ENCODE data around the gene UBE3A. TPM values are rescaled to one million over a fixed set of nuclear protein-coding genes. Genes with fewer than 3 reads are reported as not detected.
A peak's percentile ranks its signal among the peaks of the same experiment; 100 is the strongest.

The UBE3A gene
- polyA plus RNA-seq, 3 donors = 84.8 to 87.5 (median 87.0) TPM

DNA sequence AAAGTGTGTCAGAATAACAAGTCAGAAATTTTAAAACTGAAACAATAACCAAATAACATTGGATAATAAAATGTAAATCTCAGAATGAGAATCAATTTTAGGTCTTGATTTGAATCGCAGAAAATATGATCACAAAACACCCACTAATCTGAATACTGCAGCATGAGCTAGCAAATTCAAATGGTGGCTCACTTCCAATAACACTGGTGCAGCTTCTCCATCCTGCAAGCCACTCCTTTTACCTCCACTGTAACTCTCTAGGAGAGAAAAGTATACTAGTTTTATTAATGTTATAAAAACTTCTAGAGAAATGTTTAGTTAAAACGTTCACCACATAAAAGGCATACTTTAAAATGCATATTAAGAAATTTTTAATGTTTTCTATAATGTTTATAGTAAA is 30.4 kb downstream of the UBE3A start:
- DNase-seq = no peak

DNA sequence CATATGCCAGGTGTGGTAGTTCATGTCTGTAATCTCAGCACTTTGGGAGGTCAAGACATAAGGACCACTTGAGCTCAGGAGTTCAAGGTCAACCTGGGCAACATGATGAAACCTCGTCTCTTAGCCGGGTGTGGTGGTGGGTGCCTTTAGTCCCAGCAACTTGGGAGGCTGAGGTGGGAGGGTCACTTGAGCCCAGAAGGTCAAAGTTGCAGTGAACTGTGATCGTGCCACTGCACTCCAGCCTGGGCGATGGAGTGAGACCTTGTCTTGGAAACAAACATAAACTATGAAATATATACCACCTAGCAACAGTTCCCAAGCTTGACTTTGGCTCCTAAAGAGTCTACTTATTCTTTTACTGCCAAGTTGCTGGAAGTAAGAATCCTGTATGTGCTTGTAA is 30.9 kb downstream of the UBE3A start:
- no peak for DNase-seq

DNA sequence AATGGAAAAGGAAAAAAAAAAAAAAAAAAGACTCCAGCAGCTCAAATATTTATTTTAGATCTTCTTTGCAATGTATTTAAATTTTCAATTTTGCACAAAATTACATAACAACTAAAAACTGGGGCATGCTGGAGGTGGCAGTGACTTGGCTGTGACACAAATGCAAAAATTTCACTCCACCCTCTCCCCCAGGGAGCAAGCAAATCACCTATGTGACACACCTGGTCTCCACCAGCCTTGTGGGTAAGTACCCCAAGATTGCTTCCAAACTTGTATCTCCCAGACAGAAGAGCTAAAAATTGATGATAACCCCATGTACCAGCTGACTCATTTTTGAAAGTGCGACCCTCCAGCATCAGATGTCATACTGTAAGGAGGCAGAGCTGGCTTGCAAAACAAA is 32.0 kb downstream of the UBE3A start:
- DNase-seq = no peak

DNA sequence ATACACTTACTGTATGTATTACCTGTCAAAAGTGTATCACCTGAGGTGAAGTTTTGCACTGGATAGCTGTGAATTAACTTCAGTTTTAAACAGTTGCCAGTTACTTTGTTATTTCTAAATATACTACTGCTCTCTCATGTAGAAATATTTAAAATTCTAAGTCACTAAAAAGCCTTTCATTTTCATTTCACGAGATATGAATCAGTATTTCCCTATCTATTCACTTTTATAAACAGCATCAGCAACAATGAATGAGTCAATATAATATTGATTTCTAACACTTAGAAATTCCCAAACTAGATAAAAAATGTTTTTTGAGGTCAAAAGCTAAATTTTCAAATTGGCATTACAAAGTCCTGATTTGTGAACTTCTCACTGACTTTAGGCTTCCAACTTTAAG is 32.6 kb downstream of the UBE3A start:
- no peak for DNase-seq

DNA sequence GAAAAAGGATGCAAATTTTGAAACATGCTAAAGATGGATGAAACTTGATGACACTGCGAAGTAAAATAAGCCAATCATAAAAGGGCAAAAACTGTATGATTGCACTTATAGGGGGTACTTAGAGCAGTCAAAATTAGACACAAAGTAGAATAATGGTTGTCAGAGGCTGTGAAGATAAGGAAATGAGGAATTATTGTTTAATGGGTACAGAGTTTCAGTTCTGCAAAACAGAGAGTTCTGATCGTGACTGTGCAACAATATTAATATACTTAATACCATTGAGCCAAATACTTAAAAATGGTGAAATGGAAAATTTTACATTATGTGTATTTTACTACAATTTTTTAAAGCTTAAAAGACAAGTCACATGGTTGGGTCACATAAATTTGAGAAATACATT is 35.1 kb downstream of the UBE3A start:
- DNase-seq = no peak

DNA sequence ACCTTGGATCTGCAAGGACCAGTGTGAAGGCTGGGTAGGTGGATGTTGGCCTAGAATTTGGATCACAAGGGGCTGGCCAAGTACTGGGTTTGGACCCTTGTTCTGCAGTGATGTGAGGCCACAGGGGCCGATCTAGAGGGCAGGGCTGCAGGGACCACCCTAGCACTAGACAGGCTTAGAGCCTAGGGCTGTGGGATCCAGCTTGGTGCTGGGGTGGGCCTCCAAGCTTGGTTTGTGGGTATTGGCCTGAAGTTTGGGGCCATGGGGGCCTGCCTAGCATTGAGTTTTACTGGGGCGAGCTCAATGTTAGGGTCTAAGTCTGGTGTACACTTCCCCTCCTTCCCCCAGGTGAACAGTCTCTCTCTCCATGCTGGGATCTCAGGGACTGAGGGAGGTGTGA is 36.5 kb downstream of the UBE3A start:
- no peak for DNase-seq

DNA sequence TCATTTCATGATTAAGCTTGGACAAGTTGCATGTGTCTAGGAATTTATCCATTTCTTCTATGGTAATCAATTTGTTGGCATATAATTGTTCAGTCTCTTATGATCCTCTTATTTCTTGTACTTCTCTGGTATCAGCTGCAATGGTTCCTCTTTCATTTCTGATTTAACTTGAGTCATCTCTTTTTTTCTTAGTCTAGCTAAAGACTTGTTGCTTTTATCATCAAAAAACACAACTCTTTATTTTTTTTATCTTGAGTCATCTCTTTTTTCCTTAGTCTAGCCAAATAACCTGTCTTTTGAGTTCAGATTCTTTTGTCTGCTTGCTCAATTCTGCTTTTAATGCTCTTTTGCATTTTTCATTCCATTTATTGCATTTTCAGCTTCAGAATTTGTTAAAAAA is 37.3 kb downstream of the UBE3A start:
- no peak for DNase-seq

DNA sequence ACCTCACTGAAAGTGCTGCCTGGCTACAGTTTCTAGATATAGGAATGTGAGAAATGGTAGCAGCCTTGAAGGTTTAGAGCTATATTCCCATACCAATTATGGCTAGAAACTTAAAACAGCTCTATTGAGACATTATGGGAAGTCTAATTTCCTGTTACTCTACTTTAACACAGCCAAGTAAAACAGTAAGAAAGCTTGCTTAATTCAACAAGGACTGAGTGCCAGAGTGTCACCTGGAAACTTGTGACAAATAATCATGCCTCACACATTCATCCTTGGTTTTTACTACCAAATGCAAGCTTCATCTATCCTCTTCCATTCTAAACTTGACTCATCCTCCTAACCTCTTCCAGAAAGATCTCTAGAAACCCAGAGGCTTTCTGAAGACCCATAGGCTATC is 41.7 kb downstream of the UBE3A start:
- no peak for DNase-seq

DNA sequence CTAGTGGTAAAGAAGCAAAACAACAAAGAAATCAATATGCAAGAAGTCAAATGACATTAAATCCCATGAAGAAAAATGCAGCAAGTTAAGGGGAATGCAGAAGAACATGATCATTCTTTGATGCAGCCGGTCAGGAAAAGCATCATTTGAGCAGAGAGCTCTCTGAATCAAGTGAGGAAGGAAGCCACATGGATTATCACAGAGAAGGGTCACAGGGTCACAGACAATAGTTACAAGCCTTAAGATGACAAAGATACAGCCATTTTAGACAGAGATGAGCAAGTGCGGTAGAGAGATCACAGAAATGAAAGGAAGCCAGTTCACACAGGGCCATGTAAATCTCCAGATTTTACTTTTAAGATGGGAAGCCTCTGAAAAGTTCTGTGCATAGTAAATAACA is 43.9 kb downstream of the UBE3A start:
- no peak for DNase-seq

DNA sequence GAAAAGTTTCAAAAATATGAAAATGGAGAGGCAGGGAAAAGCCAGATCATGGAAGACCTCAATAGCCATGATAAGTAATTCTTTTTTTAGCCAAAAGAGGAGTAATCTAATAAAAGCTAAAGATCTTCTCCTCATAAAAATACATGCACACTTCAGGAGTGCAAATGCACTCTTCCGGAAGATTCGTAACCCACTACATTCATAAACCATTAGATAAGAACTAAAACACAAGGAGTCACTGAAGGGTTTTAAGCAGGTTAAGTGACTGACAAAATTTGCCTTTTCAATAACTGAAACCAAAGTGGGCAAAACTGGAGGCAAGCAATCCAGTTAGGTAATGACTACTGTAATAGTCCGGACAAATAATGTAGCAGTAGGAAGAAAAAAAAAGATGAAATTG is 46.0 kb downstream of the UBE3A start:
- DNase-seq = no peak

DNA sequence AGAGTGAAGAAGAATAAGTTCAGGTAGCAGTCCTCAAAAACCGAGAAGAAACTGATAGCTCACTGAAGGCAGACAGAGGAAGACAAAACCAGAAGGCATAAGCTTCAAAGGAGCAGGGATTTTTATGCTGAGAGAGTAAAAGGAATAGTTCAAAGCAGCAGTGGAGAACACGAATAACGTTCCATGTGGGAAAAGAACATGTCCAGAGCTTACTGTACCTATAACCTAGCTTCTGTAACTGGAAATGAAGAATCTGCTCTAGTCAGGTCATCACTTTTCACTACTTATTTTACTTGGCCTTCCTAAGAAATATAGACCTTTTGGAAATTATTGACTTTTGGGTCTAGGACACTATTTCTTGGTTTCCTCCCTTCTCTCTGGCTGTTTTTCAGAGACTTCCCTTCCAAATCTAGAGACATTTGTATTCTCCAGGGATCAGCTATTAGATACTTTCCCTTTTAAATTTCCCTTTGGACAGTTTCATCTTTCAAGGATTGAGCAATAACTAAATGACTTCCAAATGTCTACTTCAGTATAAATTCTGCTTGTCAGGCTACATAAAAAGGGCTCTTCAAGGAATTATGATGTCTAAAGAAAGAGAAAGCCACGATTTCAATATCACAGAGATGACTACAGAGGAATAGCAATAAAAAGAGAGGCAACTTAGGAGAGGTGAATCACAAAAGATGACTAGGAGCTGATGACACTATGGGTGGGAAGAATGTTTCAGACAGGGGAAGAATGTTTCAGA is 46.7 kb downstream of the UBE3A start:
- DNase-seq = no peak

DNA sequence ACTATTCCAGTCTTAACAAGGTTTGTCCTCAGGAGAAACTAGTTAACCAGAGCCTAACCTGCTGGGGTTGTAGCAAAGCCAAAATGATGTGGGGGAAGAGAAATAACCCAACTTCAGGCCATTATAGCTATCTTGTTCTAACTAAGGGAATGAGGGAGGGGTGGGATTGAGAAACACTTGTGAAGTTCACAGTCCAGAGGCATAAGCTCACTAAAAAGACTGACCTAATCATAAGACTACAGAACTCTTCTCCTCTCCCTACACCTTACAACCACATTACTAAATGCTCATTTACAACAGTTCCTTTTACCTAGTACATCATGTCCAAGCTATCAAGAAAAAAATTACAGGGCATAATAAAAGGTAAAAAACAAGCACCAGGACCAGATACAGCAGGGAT is 52.8 kb downstream of the UBE3A start:
- no peak for DNase-seq

DNA sequence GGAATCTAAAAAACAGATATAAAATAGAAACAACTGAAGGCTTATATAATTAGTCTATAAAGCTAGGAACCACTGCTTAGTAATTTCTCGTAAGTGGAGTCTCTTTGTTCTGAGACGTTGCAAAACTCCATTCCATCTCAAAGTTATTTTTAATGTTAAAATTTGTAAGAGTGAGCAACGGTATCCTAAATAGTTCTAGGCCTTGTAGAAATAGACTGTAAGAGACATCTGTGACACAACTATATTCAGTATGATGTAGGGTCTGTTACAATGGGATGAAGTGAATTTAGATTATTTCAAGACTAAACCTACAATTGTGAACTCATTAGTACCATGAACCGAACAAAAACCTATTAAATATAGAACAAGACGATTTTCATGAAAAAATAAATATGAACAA is 57.2 kb downstream of the UBE3A start:
- DNase-seq = no peak

DNA sequence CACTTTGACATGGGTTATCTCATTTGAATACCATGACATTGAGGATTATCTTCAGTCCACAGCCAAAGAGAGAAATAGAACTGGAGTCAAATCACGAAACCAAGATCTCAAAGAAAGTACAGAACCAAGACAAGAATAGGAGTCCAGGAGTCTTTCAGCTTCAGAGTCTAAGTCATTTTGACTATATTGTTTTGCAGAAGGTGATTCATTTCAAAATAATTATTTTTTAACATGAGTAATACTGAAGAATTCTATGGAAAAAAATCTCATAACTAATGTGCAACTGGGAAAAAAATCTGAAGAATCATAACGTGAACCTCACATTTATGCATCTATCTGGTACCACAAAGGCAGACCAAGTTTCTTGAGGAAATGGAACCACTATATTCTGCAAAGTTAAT is 60.3 kb downstream of the UBE3A start:
- DNase-seq = no peak

DNA sequence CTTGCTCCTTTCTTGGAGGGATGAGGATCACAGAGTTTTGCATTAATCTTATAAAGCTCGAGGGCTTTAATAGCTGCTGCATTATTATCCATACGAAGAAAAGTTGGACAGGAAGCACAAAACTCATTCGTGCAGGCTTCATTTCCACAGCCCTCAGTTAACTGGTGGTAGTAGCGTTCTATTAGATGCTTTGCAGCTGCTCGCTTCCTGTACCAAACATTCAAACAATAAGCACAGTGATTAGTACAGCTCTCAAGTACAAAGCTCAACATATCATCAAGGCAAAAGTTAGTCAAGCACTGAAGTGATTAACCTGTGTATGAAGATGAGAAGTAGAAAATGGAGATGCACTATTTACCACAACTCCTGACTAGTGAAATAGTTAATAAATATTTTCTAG is 63.3 kb downstream of the UBE3A start:
- peak; percentile 36 for DNase-seq

DNA sequence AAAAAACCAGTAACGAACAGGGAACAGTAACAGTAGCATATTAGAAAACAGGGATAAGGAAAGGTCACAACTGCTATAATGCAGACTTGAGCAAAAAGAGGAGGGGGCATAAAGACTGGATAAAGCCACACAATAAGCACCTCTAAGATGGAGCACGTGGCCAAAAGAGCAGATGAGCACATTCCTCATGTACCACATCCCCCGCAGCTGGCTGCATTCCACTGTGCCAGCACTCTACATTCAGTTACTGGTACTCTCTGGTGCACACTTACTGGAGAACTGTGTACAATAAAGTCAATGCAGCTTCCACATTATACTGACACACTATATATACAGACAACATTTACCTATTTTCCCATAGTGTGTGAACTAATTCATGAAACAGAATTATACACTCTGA is 64.7 kb downstream of the UBE3A start:
- no peak for DNase-seq

DNA sequence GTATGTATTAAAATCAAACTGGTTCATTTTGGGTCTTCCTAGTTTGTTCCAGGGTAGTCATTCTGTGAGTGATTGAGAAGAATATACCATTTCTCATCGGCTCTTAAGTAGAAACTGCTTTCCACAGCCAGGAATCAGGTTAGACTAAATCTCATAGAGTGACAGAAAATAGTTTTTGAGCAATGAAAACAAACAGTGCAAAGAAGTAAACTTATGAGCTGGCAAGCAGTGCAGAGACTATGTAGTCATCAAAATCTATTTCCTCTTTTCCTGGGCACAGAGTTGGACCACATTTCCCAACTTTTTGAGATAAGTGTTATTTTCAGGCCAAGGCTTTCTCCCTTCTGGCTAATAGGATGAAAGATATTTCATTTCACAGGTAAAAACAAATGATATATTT is 66.5 kb downstream of the UBE3A start:
- DNase-seq = no peak

DNA sequence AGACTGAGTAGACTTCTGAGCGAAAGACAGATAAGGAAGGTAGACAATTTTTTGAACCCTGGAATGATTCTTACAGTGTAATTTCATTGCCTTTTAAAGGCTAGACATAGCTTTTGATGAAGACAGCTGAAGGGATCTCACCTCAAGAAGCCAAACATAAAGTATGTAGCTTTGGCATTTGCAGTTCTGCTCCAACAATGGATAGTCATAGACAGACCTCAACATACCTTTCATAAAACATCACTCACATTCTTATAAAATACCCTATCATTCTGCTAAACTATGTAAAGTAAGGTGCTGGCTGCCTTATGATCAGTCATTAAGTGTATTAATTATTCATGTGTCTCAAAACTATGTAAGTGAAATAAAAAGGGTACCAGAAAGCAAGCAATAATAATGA is 70.0 kb downstream of the UBE3A start:
- DNase-seq = no peak

DNA sequence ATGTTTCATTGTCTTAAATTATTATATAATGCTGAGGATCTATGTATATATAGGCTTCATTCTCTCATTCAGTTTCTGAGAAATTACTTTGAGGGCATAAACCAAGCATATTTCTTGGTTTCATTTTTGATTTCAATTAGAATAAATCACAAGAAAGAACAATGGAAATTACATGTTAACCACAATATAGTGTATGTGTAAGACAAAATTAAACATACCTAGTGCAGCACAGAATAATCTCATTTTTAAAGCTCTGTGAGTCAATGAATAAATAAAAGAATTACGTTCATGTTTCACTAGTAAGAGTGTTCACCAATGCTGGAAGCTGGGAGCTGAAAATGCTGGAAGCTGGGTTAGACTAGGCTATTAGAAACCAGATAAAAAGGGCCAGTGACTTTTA is 72.8 kb downstream of the UBE3A start:
- DNase-seq = no peak

DNA sequence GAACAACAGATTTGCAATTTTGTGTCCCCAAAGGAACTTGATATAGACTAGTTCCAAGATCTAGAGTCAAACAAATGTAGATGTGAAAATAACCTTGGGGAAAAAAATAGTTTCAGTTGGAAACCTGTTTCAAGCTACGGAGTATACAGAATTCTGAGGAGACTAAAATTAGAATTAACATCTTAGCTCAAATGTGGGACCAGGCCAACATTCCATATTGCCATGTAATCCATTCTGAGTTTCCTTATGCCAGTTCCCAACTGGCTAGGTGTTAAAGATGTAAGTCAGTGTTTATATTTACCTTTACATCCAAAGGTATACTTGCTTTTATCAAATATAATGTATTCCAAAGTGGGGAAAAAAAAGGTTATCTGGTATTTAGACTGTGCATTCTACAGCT is 76.3 kb downstream of the UBE3A start:
- DNase-seq = no peak

DNA sequence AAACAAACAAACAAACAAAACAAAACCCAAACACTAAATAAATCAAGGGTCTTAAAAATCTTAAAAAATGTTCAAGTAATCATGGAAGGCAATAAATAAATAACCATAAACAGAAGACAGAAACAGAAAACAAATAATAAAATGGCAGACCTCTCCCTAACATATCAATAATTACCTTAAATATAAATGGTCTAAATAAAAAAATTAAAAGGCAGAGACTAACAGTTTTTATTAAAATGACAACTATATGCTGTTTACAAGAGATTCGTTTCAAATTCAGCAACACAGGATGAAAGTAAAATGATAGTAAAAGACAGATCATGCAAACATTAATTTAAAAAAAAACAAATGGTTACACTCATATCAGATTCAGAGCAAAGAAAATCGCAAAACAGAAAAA is 91.1 kb downstream of the UBE3A start:
- no peak for DNase-seq

DNA sequence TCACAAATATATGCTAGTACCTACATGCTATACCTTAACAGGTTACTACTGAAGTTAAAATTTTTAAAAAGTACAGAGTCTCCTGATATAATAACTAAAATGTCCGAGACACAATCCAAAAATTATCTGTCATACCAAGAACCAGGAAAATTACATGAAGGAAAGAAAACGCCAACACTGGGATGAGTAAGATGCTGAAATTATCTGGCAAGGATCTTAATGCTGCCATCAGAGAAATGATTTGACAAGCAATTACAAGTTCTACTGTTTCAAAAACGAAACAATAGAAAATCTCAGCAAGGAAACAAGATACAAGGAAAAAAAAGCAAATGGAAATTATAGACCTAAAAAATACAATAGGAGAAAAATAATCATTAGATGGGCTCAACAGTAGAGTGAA is 92.5 kb downstream of the UBE3A start:
- DNase-seq = no peak

DNA sequence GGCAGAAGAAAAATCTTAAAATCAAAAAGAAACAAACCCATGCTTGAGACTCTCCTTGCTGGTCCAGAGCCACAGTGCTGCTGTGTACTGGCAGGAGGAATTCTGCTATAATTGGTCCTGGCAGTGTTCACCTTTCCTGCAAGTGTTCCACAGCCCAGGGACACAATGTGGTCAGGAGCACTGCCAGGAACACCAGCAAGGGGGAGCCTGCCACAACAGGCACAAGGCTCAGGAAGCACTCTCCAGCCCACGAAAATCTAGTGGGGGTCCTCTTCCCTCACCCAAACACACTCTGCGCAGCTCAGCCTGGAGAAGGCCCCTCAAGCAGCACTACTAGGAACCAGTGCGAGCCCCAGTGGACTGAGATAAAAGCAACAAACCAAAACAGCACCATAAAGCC is 92.9 kb downstream of the UBE3A start:
- DNase-seq = no peak

DNA sequence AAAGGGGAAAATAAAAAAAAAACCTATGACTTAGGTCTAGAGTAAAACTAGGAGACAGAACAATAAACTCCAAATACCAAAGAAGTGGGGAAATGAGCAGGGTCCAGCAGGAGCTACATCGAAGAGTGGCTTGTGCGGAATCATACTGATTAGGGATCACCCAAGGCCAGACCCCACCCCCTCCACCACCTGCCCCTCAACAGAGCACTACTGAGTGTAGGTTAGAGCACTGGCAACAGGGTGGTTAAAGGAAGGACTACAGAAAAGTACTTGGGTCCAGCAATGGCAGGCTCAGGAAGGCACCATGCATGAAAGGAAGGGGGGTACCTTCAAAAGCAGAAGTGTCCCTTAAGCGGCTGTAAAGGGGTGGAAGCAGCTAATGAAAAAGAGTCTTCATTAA is 96.2 kb downstream of the UBE3A start:
- DNase-seq = no peak

DNA sequence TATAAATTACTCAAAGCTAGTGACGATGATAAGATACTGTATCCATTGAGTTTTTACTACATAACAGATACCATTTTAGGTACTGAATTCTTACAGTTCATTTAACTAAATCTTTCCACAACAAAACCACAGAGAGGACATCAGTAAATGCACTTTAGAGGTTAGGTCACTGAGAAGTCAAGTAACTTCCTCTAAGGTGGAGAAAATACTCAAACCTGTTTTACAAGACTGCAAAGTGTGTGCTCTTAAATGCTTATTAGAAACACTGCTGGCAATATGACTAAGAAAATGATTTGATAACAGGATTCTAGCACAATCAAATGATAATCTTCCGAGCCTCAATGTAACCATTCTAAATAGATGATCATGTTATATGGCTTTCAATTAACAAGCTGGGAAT is 99.4 kb downstream of the UBE3A start:
- DNase-seq = no peak
